ENCODE results near the gene ADRB1.

ADRB1 gene

GRCh38 chr10:114029655-114030054, 14.0 kb upstream of the ADRB1 start:
- ChIA-PET POLR2A (no interaction called here), CTCF (interaction anchor here (1.3 kb wide), 1 partner anchor 13 kb away, joined by 6 read pairs; no protein-coding TSS in a partner anchor)
- TF ChIP-seq CTCF (IDR thresholded peaks at IDR 0.05; ENCODE audit: control extremely low read depth, extremely low read depth, low read depth, missing control alignments), result no peak
- DNase-seq (ENCODE audit: extremely low spot score), result no peak

- CTCF ChIA-PET, result interaction anchor here (1.3 to 1.9 kb wide), 2 partner anchors 13 to 231 kb away, joined by 6 read pairs; no protein-coding TSS in a partner anchor
- TF ChIP-seq CTCF (IDR thresholded peaks at IDR 0.05; ENCODE audit: control extremely low read depth, extremely low read depth, low read depth, missing control alignments), result no peak
- no peak for DNase-seq (ENCODE audit: extremely low spot score)
- POLR2A ChIA-PET, result no interaction called here
Measured at GRCh38 chr10:114030140-114030539, 13.5 kb upstream of the ADRB1 start.

GRCh38 chr10:114031073-114031972, 12.3 kb upstream of the ADRB1 start:
- DNase-seq (ENCODE audit: extremely low spot score), result no peak
- ChIA-PET POLR2A (no interaction called here), CTCF (interaction anchor here (1.1 to 2.0 kb wide), 8 partner anchors 12 to 233 kb away, joined by 3 to 6 read pairs (median 4); no protein-coding TSS in a partner anchor)
- no peak for TF ChIP-seq CTCF (IDR thresholded peaks at IDR 0.05; ENCODE audit: control extremely low read depth, extremely low read depth, low read depth, missing control alignments)

- ChIA-PET POLR2A (no interaction called here), CTCF (interaction anchor here (1.3 to 1.4 kb wide), 3 partner anchors 9 to 15 kb away, joined by 3 to 5 read pairs (median 4); partner anchors contain the start of gene ADRB1)
- no peak for TF ChIP-seq CTCF (IDR thresholded peaks at IDR 0.05; ENCODE audit: control extremely low read depth, extremely low read depth, low read depth, missing control alignments)
- DNase-seq (ENCODE audit: extremely low spot score), result no peak
Measured at GRCh38 chr10:114033566-114033965, 10.1 kb upstream of the ADRB1 start.

- ChIA-PET CTCF (interaction anchor here (1.2 to 1.4 kb wide), 2 partner anchors 8 to 39 kb away, joined by 3 to 5 read pairs; partner anchors contain the start of gene ADRB1), POLR2A (interaction anchor here (0.6 kb wide), 1 partner anchor 10 kb away, joined by 7 read pairs; no protein-coding TSS in a partner anchor)
- no peak for DNase-seq (ENCODE audit: extremely low spot score)
- TF ChIP-seq CTCF (IDR thresholded peaks at IDR 0.05; ENCODE audit: control extremely low read depth, extremely low read depth, low read depth, missing control alignments), result no peak
Measured at GRCh38 chr10:114034923-114035645, 8.6 kb upstream of the ADRB1 start.

- DNase-seq (ENCODE audit: extremely low spot score), result no peak
- CTCF ChIA-PET, result interaction anchor here (0.8 to 1.2 kb wide), 2 partner anchors 38 to 56 kb away, joined by 3 read pairs; no protein-coding TSS in a partner anchor
Measured at GRCh38 chr10:114035791-114036190, 7.9 kb upstream of the ADRB1 start.

More at GRCh38 chr10:114035791-114036190, 7.9 kb upstream of the ADRB1 start:
- POLR2A ChIA-PET, result interaction anchor here (0.6 kb wide), 1 partner anchor 10 kb away, joined by 7 read pairs; no protein-coding TSS in a partner anchor
- no peak for TF ChIP-seq CTCF (IDR thresholded peaks at IDR 0.05; ENCODE audit: control extremely low read depth, extremely low read depth, low read depth, missing control alignments)
